GM21786 (cell line): Measurements from ENCODE around the gene VARS1.
"Not testable (repeated sequence)": the region's sequence is repeated elsewhere in the genome, so short reads cannot be mapped to it uniquely, and the experiment has no call there.

Source experiments
- ATAC-seq: cut with Tn5 transposase; IDR thresholded peaks from one replicate; pipeline ENCODE4 v1.9.1; 2021; ENCODE audit not compliant: unreplicated experiment

Gene VARS1

GRCh38 chr6:31795616-31796298, at the start of gene VARS1:
TSS of gene VARS1 (minus strand) at chr6:31795752. CDS start at chr6:31795217, 535 bp downstream.
- peak; percentile 77 for ATAC-seq

- no peak for ATAC-seq
Observed at GRCh38 chr6:31844507-31844906, 49.0 kb upstream of the VARS1 start.

GRCh38 chr6:31842053-31842452, 46.5 kb upstream of the VARS1 start:
- ATAC-seq, result no peak

GRCh38 chr6:31839779-31840126, 44.2 kb upstream of the VARS1 start:
- ATAC-seq, result not testable (repeated sequence)

- ATAC-seq, result no peak
Observed at GRCh38 chr6:31838968-31839367, 43.4 kb upstream of the VARS1 start.

- not testable (repeated sequence) for ATAC-seq
Observed at GRCh38 chr6:31838114-31838553, 42.6 kb upstream of the VARS1 start.

- no peak for ATAC-seq
Observed at GRCh38 chr6:31837369-31838113, 42.0 kb upstream of the VARS1 start.

GRCh38 chr6:31836474-31837368, 41.2 kb upstream of the VARS1 start:
- no peak for ATAC-seq

- ATAC-seq, result no peak
Observed at GRCh38 chr6:31836047-31836473, 40.5 kb upstream of the VARS1 start.

GRCh38 chr6:31834367-31835250, 39.1 kb upstream of the VARS1 start:
- ATAC-seq, result no peak

- ATAC-seq, result no peak
Observed at GRCh38 chr6:31831350-31832215, 36.0 kb upstream of the VARS1 start.

GRCh38 chr6:31830886-31831335, 35.4 kb upstream of the VARS1 start:
- ATAC-seq, result no peak

GRCh38 chr6:31829633-31830283, 34.2 kb upstream of the VARS1 start:
- ATAC-seq, result no peak

GRCh38 chr6:31827286-31828079, 31.9 kb upstream of the VARS1 start, which contains the start of gene HSPA1B:
TSS of gene HSPA1B (plus strand) at chr6:31827738. CDS start at chr6:31827951, 213 bp downstream.
- peak; percentile 55 for ATAC-seq

GRCh38 chr6:31826793-31827285, 31.3 kb upstream of the VARS1 start:
- no peak for ATAC-seq

GRCh38 chr6:31825553-31825952, 30.0 kb upstream of the VARS1 start:
- ATAC-seq, result no peak

- not testable (repeated sequence) for ATAC-seq
Observed at GRCh38 chr6:31823592-31824196, 28.1 kb upstream of the VARS1 start.
